ENCODE results near the gene DNMBP. TPM values are rescaled to one million over a fixed set of nuclear protein-coding genes. Genes with fewer than 3 reads are reported as not detected.

The DNMBP gene
- total and polyA plus RNA-seq, 12 donors, result 5.1 to 8.1 (median 7.1) TPM

GRCh38 chr10:99999319-100000108, 10.2 kb downstream of the DNMBP start:
- Histone ChIP-seq H3K27ac (no peak overlapping the region), H3K9me3 (no peaks in the 10 kb centered on the region), H3K27me3 (no peaks in the 10 kb centered on the region), H3K36me3 (peaks cover 0 to 3% (median 0%) of the 10 kb centered on the region in 9 donors), H3K4me1 (peaks cover 0 to 84% (median 38%) of the 10 kb centered on the region in 9 donors), H3K4me3 (no peak overlapping the region)
- intact Hi-C loops (cut with DNase I), result loop anchor here in 2 of 10 donors (10.0 kb wide), 2 partner anchors 75 to 85 kb away; no protein-coding TSS in a partner anchor
- peak in 1 of 8 donors; percentile 43 for ATAC-seq
- TF ChIP-seq CTCF (IDR thresholded peaks at IDR 0.05), result no peak
- WGBS, 2 donors, result 79 to 86% methylated on average over 8 of the region's 8 CpGs
- no peak for DNase-seq

- no peaks in the 10 kb centered on the region for H3K9me3 ChIP-seq
- H3K4me3 ChIP-seq, result no peak overlapping the region
- no peaks in the 10 kb centered on the region for H3K27me3 ChIP-seq
- H3K4me1 ChIP-seq, result peaks cover 0 to 84% (median 44%) of the 10 kb centered on the region in 9 donors
- 73 to 82% methylated on average over 6 of the region's 6 CpGs for WGBS, 2 donors
- peaks cover 0 to 3% (median 0%) of the 10 kb centered on the region in 9 donors for H3K36me3 ChIP-seq
- H3K27ac ChIP-seq, result no peak overlapping the region
- no peak for TF ChIP-seq CTCF (IDR thresholded peaks at IDR 0.05)
- ATAC-seq, result no peak
- intact Hi-C loops (cut with DNase I), result no loop called here
- no peak for DNase-seq
Measured at GRCh38 chr10:99998889-99999288, 10.9 kb downstream of the DNMBP start.

- no peak for TF ChIP-seq CTCF (IDR thresholded peaks at IDR 0.05)
- intact Hi-C loops (cut with DNase I), result no loop called here
- Histone ChIP-seq H3K4me3 (peak overlapping the region in 3 of 10 donors; percentile 2 to 27 (median 18)), H3K9me3 (no peaks in the 10 kb centered on the region), H3K27ac (peak overlapping the region in 9 of 10 donors; percentile 6 to 74 (median 38)), H3K27me3 (no peaks in the 10 kb centered on the region), H3K36me3 (peaks cover 0 to 3% (median 0%) of the 10 kb centered on the region in 9 donors), H3K4me1 (peaks cover 0 to 76% (median 49%) of the 10 kb centered on the region in 9 donors)
- ATAC-seq (peak in 6 of 8 donors; percentile 39 to 64 (median 57)), DNase-seq (peak in 1 of 2 donors; percentile 23)
- WGBS, 2 donors, result 31 to 34% methylated on average over 4 of the region's 4 CpGs
Measured at GRCh38 chr10:99996671-99997648, 12.8 kb downstream of the DNMBP start.

DNA sequence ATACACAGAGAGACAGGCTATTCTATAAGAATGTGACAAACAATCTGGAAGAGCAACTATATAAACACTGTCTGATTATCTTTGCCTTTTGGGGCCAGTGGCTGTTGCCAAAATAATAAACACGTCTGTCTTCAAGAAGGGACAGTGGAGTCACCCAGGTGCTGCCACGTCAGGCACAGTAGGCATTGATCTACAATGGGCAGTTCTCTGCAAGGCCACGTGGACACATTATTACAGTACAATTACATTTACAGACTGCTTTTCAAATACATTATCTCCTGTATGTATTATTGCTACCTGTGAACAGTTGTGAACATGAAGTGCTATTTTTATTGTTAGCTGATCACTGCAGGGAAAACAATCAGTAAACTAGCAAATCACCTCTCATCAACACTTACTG, 14.0 kb downstream of the DNMBP start:
- WGBS, 2 donors, result 65 to 74% methylated on average over 3 of the region's 3 CpGs
- no peaks in the 10 kb centered on the region for H3K9me3 ChIP-seq
- DNase-seq (no peak), ATAC-seq (no peak)
- peaks cover 0 to 3% (median 0%) of the 10 kb centered on the region in 9 donors for H3K36me3 ChIP-seq
- H3K4me3 ChIP-seq, result no peak overlapping the region
- H3K27me3 ChIP-seq, result no peaks in the 10 kb centered on the region
- peak overlapping the region in 3 of 10 donors; percentile 8 to 54 (median 9) for H3K27ac ChIP-seq
- TF ChIP-seq CTCF (IDR thresholded peaks at IDR 0.05), result no peak
- intact Hi-C loops (cut with DNase I), result no loop called here
- H3K4me1 ChIP-seq, result peaks cover 0 to 70% (median 49%) of the 10 kb centered on the region in 9 donors
